Effector memory CD8-positive, alpha-beta T cell (primary cell): ENCODE data around the gene CLPX.
"Not testable (repeated sequence)": the region's sequence is repeated elsewhere in the genome, so short reads cannot be mapped to it uniquely, and the experiment has no call there.

ENCODE experiments used
- ATAC-seq: fragments of 150-1000 bp; cut with Tn5 transposase; replicated peaks from 2 replicates; pipeline ENCODE4 v1.10.0; 2021; ENCODE audit warnings: mild to moderate bottlenecking, moderate library complexity
- DNase-seq, 3 experiments: peaks; one replicate each; pipeline ENCODE4 v3.0.0; 2021
- H3K27ac Mint-ChIP-seq, 2 donors: one replicate each; pipeline ENCODE4 v1.8.0; 2022; ENCODE audit warnings: mild to moderate bottlenecking in 2 of 2, mixed read lengths in 2 of 2, moderate library complexity in 2 of 2
- H3K27me3 Mint-ChIP-seq, 2 donors: one replicate each; pipeline ENCODE4 v1.8.0; 2022; ENCODE audit warnings: mixed read lengths in 2 of 2
- H3K36me3 Mint-ChIP-seq: one replicate; pipeline ENCODE4 v1.8.0; 2022; ENCODE audit warnings: mild to moderate bottlenecking, moderate library complexity, mixed read lengths; ENCODE audit not compliant: insufficient read depth
- H3K4me1 Mint-ChIP-seq, 2 donors: one replicate each; pipeline ENCODE4 v1.8.0; 2022; ENCODE audit warnings: low read depth in 2 of 2, mixed read lengths in 2 of 2
- H3K4me3 Mint-ChIP-seq, 2 donors: one replicate each; pipeline ENCODE4 v1.8.0; 2022; ENCODE audit warnings: mild to moderate bottlenecking in 2 of 2, mixed read lengths in 2 of 2, moderate library complexity in 2 of 2
- H3K9me3 Mint-ChIP-seq, 2 donors: one replicate each; pipeline ENCODE4 v1.8.0; 2022; ENCODE audit warnings: mixed read lengths in 2 of 2

Gene CLPX

GRCh38 chr15:65176056-65176455, 9.1 kb downstream of the CLPX start:
- H3K36me3 Mint-ChIP-seq = peaks cover 67% of the 10 kb centered on the region
- ATAC-seq = no peak

GRCh38 chr15:65175511-65175910, 9.6 kb downstream of the CLPX start:
- Mint-ChIP-seq H3K9me3 (no peaks in the 10 kb centered on the region), H3K27me3 (no peaks in the 10 kb centered on the region), H3K4me1 (no peaks in the 10 kb centered on the region), H3K36me3 (peaks cover 65% of the 10 kb centered on the region), H3K27ac (no peak overlapping the region), H3K4me3 (no peak overlapping the region)
- ATAC-seq = no peak
- DNase-seq = no peak

More at GRCh38 chr15:65176056-65176455, 9.1 kb downstream of the CLPX start:
- Mint-ChIP-seq H3K27ac (no peak overlapping the region), H3K27me3 (no peaks in the 10 kb centered on the region), H3K4me1 (peaks cover 0 to 2% of the 10 kb centered on the region in 2 donors), H3K4me3 (no peak overlapping the region), H3K9me3 (no peaks in the 10 kb centered on the region)
- no peak for DNase-seq

- H3K4me1 Mint-ChIP-seq = no peaks in the 10 kb centered on the region
- no peaks in the 10 kb centered on the region for H3K27me3 Mint-ChIP-seq
- H3K9me3 Mint-ChIP-seq = no peaks in the 10 kb centered on the region
- no peak overlapping the region for H3K4me3 Mint-ChIP-seq
- H3K27ac Mint-ChIP-seq = no peak overlapping the region
- ATAC-seq (no peak), DNase-seq (no peak)
- peaks cover 66% of the 10 kb centered on the region for H3K36me3 Mint-ChIP-seq
Observed at GRCh38 chr15:65174509-65174908, 10.6 kb downstream of the CLPX start.

- Mint-ChIP-seq H3K36me3 (peaks cover 66% of the 10 kb centered on the region), H3K4me1 (peaks cover 0 to 2% of the 10 kb centered on the region in 2 donors), H3K27ac (peak overlapping the region in 1 of 2 donors; percentile 42), H3K9me3 (no peaks in the 10 kb centered on the region), H3K4me3 (no peak overlapping the region), H3K27me3 (no peaks in the 10 kb centered on the region)
- no peak for ATAC-seq
- no peak for DNase-seq
Observed at GRCh38 chr15:65172531-65172930, 12.6 kb downstream of the CLPX start.

GRCh38 chr15:65171428-65171827, 13.7 kb downstream of the CLPX start:
- Mint-ChIP-seq H3K27ac (no peak overlapping the region), H3K36me3 (peaks cover 63% of the 10 kb centered on the region), H3K4me3 (no peak overlapping the region), H3K27me3 (no peaks in the 10 kb centered on the region), H3K4me1 (peaks cover 0 to 2% of the 10 kb centered on the region in 2 donors), H3K9me3 (no peaks in the 10 kb centered on the region)
- ATAC-seq (no peak), DNase-seq (no peak)

GRCh38 chr15:65165875-65166274, 19.3 kb downstream of the CLPX start:
- H3K36me3 Mint-ChIP-seq = peaks cover 50% of the 10 kb centered on the region
- ATAC-seq = no peak

GRCh38 chr15:65164139-65164538, 21.0 kb downstream of the CLPX start:
- ATAC-seq (no peak), DNase-seq (no peak)
- Mint-ChIP-seq H3K27me3 (no peaks in the 10 kb centered on the region), H3K9me3 (no peaks in the 10 kb centered on the region), H3K36me3 (peaks cover 39% of the 10 kb centered on the region), H3K4me1 (peaks cover 6 to 14% of the 10 kb centered on the region in 2 donors), H3K4me3 (no peak overlapping the region), H3K27ac (no peak overlapping the region)

More at GRCh38 chr15:65165875-65166274, 19.3 kb downstream of the CLPX start:
- no peak overlapping the region for H3K4me3 Mint-ChIP-seq
- DNase-seq = no peak
- no peaks in the 10 kb centered on the region for H3K27me3 Mint-ChIP-seq
- no peaks in the 10 kb centered on the region for H3K9me3 Mint-ChIP-seq
- H3K4me1 Mint-ChIP-seq = peaks cover 4 to 11% of the 10 kb centered on the region in 2 donors
- H3K27ac Mint-ChIP-seq = peak overlapping the region in 1 of 2 donors; percentile 26

GRCh38 chr15:65163041-65163440, 22.1 kb downstream of the CLPX start:
- no peaks in the 10 kb centered on the region for H3K9me3 Mint-ChIP-seq
- no peak overlapping the region for H3K4me3 Mint-ChIP-seq
- peaks cover 6 to 14% of the 10 kb centered on the region in 2 donors for H3K4me1 Mint-ChIP-seq
- peaks cover 42% of the 10 kb centered on the region for H3K36me3 Mint-ChIP-seq
- ATAC-seq (no peak), DNase-seq (no peak)
- no peaks in the 10 kb centered on the region for H3K27me3 Mint-ChIP-seq
- H3K27ac Mint-ChIP-seq = peak overlapping the region in 1 of 2 donors; percentile 60

- Mint-ChIP-seq H3K9me3 (no peaks in the 10 kb centered on the region), H3K4me1 (peaks cover 3 to 4% of the 10 kb centered on the region in 2 donors), H3K27ac (no peak overlapping the region), H3K36me3 (peaks cover 78% of the 10 kb centered on the region), H3K4me3 (no peak overlapping the region), H3K27me3 (no peaks in the 10 kb centered on the region)
- DNase-seq = no peak
- no peak for ATAC-seq
Observed at GRCh38 chr15:65156692-65157091, 28.4 kb downstream of the CLPX start.

- H3K4me1 Mint-ChIP-seq = no peaks in the 10 kb centered on the region
- DNase-seq (no peak), ATAC-seq (no peak)
Observed at GRCh38 chr15:65154720-65155119, 30.4 kb downstream of the CLPX start.

GRCh38 chr15:65147902-65148301, 37.2 kb downstream of the CLPX start:
- H3K36me3 Mint-ChIP-seq = peaks cover 52% of the 10 kb centered on the region
- no peaks in the 10 kb centered on the region for H3K4me1 Mint-ChIP-seq
- H3K9me3 Mint-ChIP-seq = no peaks in the 10 kb centered on the region
- DNase-seq (no peak), ATAC-seq (no peak)
- H3K27ac Mint-ChIP-seq = peak overlapping the region in 1 of 2 donors; percentile 31
- no peak overlapping the region for H3K4me3 Mint-ChIP-seq
- no peaks in the 10 kb centered on the region for H3K27me3 Mint-ChIP-seq

More at GRCh38 chr15:65154720-65155119, 30.4 kb downstream of the CLPX start:
- Mint-ChIP-seq H3K27ac (peak overlapping the region; percentile 44 to 49), H3K27me3 (no peaks in the 10 kb centered on the region), H3K4me3 (no peak overlapping the region), H3K36me3 (peaks cover 91% of the 10 kb centered on the region), H3K9me3 (no peaks in the 10 kb centered on the region)

GRCh38 chr15:65146438-65146837, 38.7 kb downstream of the CLPX start:
- Mint-ChIP-seq H3K9me3 (no peaks in the 10 kb centered on the region), H3K4me3 (no peak overlapping the region), H3K27me3 (no peaks in the 10 kb centered on the region), H3K36me3 (peaks cover 38% of the 10 kb centered on the region), H3K27ac (no peak overlapping the region), H3K4me1 (no peaks in the 10 kb centered on the region)
- ATAC-seq (no peak), DNase-seq (no peak)

- not testable (repeated sequence) for DNase-seq, H3K4me3 Mint-ChIP-seq, H3K36me3 Mint-ChIP-seq, H3K9me3 Mint-ChIP-seq, H3K27me3 Mint-ChIP-seq, H3K4me1 Mint-ChIP-seq, ATAC-seq, H3K27ac Mint-ChIP-seq
Observed at GRCh38 chr15:65138631-65139030, 46.5 kb downstream of the CLPX start.

- H3K27ac Mint-ChIP-seq, H3K9me3 Mint-ChIP-seq, H3K27me3 Mint-ChIP-seq, ATAC-seq, DNase-seq, H3K4me3 Mint-ChIP-seq, H3K4me1 Mint-ChIP-seq, H3K36me3 Mint-ChIP-seq: not testable (repeated sequence)
Observed at GRCh38 chr15:65137893-65138292, 47.2 kb downstream of the CLPX start.

GRCh38 chr15:65137089-65137488, 48.1 kb downstream of the CLPX start:
- H3K36me3 Mint-ChIP-seq, DNase-seq, H3K27ac Mint-ChIP-seq, H3K4me3 Mint-ChIP-seq, H3K27me3 Mint-ChIP-seq, ATAC-seq, H3K9me3 Mint-ChIP-seq: not testable (repeated sequence)
- peaks cover 5 to 12% of the 10 kb centered on the region in 2 donors for H3K4me1 Mint-ChIP-seq
